Measurements from ENCODE around the gene MEIOB. TPM values are rescaled to one million over a fixed set of nuclear protein-coding genes. Genes with fewer than 3 reads are reported as not detected.

Gene MEIOB
- polyA plus RNA-seq, 3 donors = not detected

DNA sequence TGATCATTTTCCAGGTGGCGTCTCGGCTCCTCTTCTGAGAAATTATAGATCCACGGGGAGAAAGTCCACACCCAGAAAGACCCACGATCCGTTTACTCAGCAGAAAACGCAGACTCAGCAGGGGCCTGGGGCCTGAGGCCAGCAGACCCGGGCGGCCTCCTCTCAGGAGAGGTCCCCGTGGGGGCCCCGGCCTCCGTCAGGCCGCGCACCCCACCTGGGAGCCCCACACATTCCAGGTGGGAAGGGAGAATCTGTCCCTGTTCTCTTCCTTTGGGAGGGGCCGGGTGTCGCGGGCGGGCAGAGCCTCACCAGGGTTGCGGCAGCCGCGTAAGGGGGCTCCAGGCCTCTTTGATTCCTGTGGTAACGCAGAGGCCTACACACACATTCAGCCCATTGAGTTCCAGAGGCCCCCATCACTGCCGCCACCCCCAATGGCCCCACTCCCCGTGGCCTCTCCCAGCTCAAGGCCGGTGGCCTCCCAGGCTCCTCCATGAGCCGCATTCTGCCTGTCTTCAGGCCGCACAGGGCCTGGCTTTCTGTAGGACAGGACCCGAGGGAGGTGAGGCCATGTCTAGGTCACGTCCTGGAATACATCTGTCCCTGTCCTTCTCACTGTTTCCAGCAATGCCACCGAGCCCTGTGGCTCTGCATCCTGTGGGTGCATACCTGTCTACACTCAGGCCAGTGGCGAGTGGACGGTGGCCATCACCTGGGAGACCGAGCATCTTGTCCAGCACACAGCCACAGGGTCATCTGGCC is 76.9 kb downstream of the MEIOB start:
- Mint-ChIP-seq H3K9me3 (peaks cover 9 to 34% (median 27%) of the 10 kb centered on the region in 7 donors), H3K4me3 (no peak overlapping the region), H3K36me3 (peaks cover 2 to 8% of the 10 kb centered on the region in 2 donors), H3K27me3 (ENCODE audit: low read depth in 3 of 3) (peaks cover 0 to 2% (median 0%) of the 10 kb centered on the region in 3 donors), H3K4me1 (no peaks in the 10 kb centered on the region), H3K27ac (no peak overlapping the region)
- Histone ChIP-seq H3K9ac (ENCODE audit: insufficient read depth, low read length, poor library complexity, severe bottlenecking) (no peak overlapping the region), H3K4me3 (replicated peaks in 1 of 3; ENCODE audit: low read depth in 2 of 3, low read length in 3 of 3) (no peak overlapping the region), H3K4me1 (ENCODE audit: control insufficient read depth in 1 of 2, insufficient read depth in 2 of 2, low read length in 2 of 2) (no peaks in the 10 kb centered on the region), H4K20me1 (ENCODE audit: insufficient read depth, low read length) (no peaks in the 10 kb centered on the region), H3K9me3 (replicated peaks in 1 of 2; ENCODE audit: control insufficient read depth in 1 of 2, insufficient read depth in 1 of 2, low read length in 2 of 2) (peaks cover 5 to 26% of the 10 kb centered on the region in 2 donors), H3K27me3 (ENCODE audit: control insufficient read depth in 2 of 2, insufficient read depth in 2 of 2, low read length in 2 of 2) (no peaks in the 10 kb centered on the region), H3K27ac (ENCODE audit: low read depth in 1 of 2, low read length in 2 of 2) (no peak overlapping the region), H3K36me3 (replicated peaks in 1 of 2; ENCODE audit: control insufficient read depth in 1 of 2, insufficient read depth in 2 of 2, low read length in 2 of 2) (peaks cover 6 to 9% of the 10 kb centered on the region in 2 donors), H3K4me2 (replicated peaks; ENCODE audit: extremely low read depth, low read length, poor library complexity, severe bottlenecking) (no peak overlapping the region), H2AFZ (ENCODE audit: insufficient read depth, low read depth, low read length, poor library complexity, severe bottlenecking) (no peak overlapping the region), H3K79me2 (ENCODE audit: insufficient read depth, low read length) (no peaks in the 10 kb centered on the region)
- intact Hi-C loops (cut with micrococcal nuclease) = no loop called here
- 93% methylated on average over 27 of the region's 32 CpGs for WGBS (ENCODE audit: insufficient coverage)
- no peak for DNase-seq
- TF ChIP-seq, protein P1, sequence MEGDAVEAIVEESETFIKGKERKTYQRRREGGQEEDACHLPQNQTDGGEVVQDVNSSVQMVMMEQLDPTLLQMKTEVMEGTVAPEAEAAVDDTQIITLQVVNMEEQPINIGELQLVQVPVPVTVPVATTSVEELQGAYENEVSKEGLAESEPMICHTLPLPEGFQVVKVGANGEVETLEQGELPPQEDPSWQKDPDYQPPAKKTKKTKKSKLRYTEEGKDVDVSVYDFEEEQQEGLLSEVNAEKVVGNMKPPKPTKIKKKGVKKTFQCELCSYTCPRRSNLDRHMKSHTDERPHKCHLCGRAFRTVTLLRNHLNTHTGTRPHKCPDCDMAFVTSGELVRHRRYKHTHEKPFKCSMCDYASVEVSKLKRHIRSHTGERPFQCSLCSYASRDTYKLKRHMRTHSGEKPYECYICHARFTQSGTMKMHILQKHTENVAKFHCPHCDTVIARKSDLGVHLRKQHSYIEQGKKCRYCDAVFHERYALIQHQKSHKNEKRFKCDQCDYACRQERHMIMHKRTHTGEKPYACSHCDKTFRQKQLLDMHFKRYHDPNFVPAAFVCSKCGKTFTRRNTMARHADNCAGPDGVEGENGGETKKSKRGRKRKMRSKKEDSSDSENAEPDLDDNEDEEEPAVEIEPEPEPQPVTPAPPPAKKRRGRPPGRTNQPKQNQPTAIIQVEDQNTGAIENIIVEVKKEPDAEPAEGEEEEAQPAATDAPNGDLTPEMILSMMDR (IDR thresholded peaks at IDR 0.05) = no peak

DNA sequence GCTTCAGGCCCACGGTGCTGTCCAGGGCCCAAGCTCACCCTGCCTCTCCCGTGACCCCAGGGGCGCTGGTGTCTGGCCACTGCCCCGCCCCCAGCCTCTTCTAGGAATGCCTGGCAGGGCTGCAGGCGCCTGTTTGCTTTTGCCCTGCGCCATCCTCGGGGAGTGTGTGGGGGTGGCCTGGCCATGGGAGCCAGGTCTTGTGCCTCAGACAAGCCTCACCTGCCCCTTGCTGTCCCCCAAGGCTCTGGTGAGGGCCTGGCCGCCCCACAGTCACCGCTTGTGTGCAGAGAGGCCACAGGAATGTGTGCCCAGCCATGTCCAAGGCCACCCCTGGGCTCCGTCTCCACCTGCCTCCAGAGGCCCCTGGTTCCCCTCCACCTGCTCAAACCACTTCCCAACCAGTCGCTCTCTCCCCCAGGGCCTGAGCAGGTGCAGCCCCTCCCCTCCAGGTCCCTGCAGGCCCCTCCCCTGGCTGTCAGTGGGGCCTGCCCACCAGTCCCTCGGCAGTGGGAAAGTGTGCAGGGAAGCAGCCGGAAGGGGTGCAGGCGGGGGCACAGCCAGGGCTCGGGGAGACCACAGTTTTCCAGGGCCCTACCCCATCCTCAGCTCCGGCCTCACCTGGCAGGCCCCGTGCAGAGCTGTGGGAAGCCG is 77.6 kb downstream of the MEIOB start:
- no peak overlapping the region for H3K4me2 ChIP-seq (replicated peaks; ENCODE audit: extremely low read depth, low read length, poor library complexity, severe bottlenecking)
- no peaks in the 10 kb centered on the region for H3K27me3 ChIP-seq (ENCODE audit: control insufficient read depth in 2 of 2, insufficient read depth in 2 of 2, low read length in 2 of 2)
- H4K20me1 ChIP-seq (ENCODE audit: insufficient read depth, low read length) = no peaks in the 10 kb centered on the region
- peaks cover 5 to 19% of the 10 kb centered on the region in 2 donors for H3K9me3 ChIP-seq (replicated peaks in 1 of 2; ENCODE audit: control insufficient read depth in 1 of 2, insufficient read depth in 1 of 2, low read length in 2 of 2)
- peaks cover 11 to 13% of the 10 kb centered on the region in 2 donors for H3K36me3 ChIP-seq (replicated peaks in 1 of 2; ENCODE audit: control insufficient read depth in 1 of 2, insufficient read depth in 2 of 2, low read length in 2 of 2)
- no peaks in the 10 kb centered on the region for H3K79me2 ChIP-seq (ENCODE audit: insufficient read depth, low read length)
- H3K27ac ChIP-seq (ENCODE audit: low read depth in 1 of 2, low read length in 2 of 2) = no peak overlapping the region
- Mint-ChIP-seq H3K27me3 (ENCODE audit: low read depth in 3 of 3) (peaks cover 0 to 2% (median 0%) of the 10 kb centered on the region in 3 donors), H3K36me3 (peaks cover 2 to 13% of the 10 kb centered on the region in 2 donors), H3K9me3 (peaks cover 5 to 27% (median 21%) of the 10 kb centered on the region in 7 donors), H3K4me3 (no peak overlapping the region), H3K27ac (no peak overlapping the region), H3K4me1 (no peaks in the 10 kb centered on the region)
- no peak overlapping the region for H3K4me3 ChIP-seq (replicated peaks in 1 of 3; ENCODE audit: low read depth in 2 of 3, low read length in 3 of 3)
- H2AFZ ChIP-seq (ENCODE audit: insufficient read depth, low read depth, low read length, poor library complexity, severe bottlenecking) = no peak overlapping the region
- H3K9ac ChIP-seq (ENCODE audit: insufficient read depth, low read length, poor library complexity, severe bottlenecking) = no peak overlapping the region
- H3K4me1 ChIP-seq (ENCODE audit: control insufficient read depth in 1 of 2, insufficient read depth in 2 of 2, low read length in 2 of 2) = no peaks in the 10 kb centered on the region
- DNase-seq = no peak
- intact Hi-C loops (cut with micrococcal nuclease) = no loop called here
- TF ChIP-seq, protein P1 (IDR thresholded peaks at IDR 0.05) = no peak
- 83% methylated on average over 16 of the region's 18 CpGs for WGBS (ENCODE audit: insufficient coverage)

All from CD14-positive monocyte (primary cell).